ENCODE data around the gene RAB44.

The RAB44 gene

DNA sequence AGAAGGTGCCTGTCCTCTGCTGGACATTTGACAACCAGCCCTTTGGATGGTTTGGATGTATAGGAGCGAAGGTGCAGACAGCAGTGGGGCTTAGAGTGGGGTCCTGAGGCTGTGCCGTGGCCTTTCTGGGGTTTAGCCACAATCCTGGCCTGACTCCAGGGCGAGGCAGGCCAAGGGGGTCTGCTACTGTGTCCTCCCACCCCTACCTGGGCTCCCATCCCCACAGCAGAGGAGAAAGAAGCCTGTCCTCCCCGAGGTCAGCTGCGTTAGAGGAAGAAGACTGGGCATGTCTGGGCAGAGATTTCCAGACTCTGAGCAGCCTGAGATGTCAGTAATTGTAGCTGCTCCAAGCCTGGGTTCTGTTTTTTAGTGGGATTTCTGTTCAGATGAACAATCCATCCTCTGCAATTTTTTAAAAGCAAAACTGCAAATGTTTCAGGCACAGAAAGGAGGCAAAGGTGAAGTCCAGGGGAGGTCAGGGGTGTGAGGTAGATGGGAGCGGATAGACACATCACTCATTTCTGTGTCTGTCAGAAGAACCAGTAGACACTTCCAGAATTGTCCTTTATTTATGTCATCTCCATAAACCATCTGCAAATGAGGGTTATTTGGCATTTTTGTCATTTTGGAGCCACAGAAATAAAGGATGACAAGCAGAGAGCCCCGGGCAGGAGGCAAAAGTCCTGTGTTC is 20.4 kb upstream of the RAB44 start:
- peak overlapping the region; percentile 89 for H3K27ac ChIP-seq (ENCODE audit: low read depth, low read length)
- peaks cover 41% of the 10 kb centered on the region for H3K27me3 ChIP-seq (ENCODE audit: control insufficient read depth, low read length)
- H3K9me2 ChIP-seq (replicated peaks; ENCODE audit: control insufficient read depth, low read length), result no peaks in the 10 kb centered on the region
- H3K4me1 ChIP-seq (ENCODE audit: control insufficient read depth, low read length), result peaks cover 62% of the 10 kb centered on the region
- no peak overlapping the region for H3K4me3 ChIP-seq (ENCODE audit: low read length)
- H3K79me2 ChIP-seq (ENCODE audit: control insufficient read depth, low read length), result peaks cover 27% of the 10 kb centered on the region
- no peaks in the 10 kb centered on the region for H3K9me3 ChIP-seq (ENCODE audit: control insufficient read depth, insufficient read depth, low read length)
- TF ChIP-seq, protein P1, sequence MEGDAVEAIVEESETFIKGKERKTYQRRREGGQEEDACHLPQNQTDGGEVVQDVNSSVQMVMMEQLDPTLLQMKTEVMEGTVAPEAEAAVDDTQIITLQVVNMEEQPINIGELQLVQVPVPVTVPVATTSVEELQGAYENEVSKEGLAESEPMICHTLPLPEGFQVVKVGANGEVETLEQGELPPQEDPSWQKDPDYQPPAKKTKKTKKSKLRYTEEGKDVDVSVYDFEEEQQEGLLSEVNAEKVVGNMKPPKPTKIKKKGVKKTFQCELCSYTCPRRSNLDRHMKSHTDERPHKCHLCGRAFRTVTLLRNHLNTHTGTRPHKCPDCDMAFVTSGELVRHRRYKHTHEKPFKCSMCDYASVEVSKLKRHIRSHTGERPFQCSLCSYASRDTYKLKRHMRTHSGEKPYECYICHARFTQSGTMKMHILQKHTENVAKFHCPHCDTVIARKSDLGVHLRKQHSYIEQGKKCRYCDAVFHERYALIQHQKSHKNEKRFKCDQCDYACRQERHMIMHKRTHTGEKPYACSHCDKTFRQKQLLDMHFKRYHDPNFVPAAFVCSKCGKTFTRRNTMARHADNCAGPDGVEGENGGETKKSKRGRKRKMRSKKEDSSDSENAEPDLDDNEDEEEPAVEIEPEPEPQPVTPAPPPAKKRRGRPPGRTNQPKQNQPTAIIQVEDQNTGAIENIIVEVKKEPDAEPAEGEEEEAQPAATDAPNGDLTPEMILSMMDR (IDR thresholded peaks at IDR 0.05; ENCODE audit: low read depth, low read length, poor library complexity, severe bottlenecking), result no peak
- no peak for TF ChIP-seq EZH2phosphoT487 (IDR thresholded peaks at IDR 0.05; ENCODE audit: borderline replicate concordance, low read length)
- peaks cover 18% of the 10 kb centered on the region for H3K36me3 ChIP-seq (ENCODE audit: control insufficient read depth, low read length)
- peaks cover 23% of the 10 kb centered on the region for H3F3A ChIP-seq (ENCODE audit: control insufficient read depth, insufficient read depth)
- H4K20me1 ChIP-seq (ENCODE audit: control insufficient read depth, insufficient read depth, low read depth, low read length), result no peaks in the 10 kb centered on the region
- peak overlapping the region; percentile 96 for H3K4me2 ChIP-seq (ENCODE audit: low read length)

DNA sequence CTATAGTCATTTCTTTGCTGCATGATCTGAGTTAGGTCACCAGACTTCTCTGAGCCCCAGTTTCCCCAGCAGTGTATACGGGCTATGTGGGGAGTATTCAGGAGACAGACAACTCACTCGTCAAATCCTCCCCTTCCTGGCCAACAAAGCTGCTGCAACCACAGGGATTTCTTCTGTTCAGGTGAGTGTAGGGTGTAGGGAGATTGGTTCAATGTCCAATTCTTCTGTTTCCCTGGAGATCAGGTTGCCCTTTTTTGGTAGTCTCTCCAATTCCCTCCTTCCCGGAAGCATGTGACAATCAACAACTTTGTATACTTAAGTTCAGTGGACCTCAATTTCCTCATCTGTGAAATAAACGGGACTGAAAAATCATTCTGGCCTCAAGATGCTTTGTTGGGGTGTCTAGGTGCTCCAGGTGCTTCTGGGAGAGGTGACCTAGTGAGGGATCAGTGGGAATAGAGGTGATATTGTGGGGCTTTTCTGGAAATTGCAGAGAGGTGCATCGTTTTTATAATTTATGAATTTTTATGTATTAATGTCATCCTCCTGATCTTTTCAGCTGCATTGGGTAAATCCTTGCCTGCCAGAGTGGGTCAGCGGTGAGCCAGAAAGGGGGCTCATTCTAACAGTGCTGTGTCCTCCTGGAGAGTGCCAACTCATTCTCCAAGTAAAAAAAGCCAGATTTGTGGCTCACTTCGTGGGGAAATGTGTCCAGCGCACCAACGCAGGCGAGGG is 19.7 kb upstream of the RAB44 start:
- no peak for TF ChIP-seq EZH2phosphoT487 (IDR thresholded peaks at IDR 0.05; ENCODE audit: borderline replicate concordance, low read length)
- TF ChIP-seq, protein P1 (IDR thresholded peaks at IDR 0.05; ENCODE audit: low read depth, low read length, poor library complexity, severe bottlenecking), result no peak
- H3F3A ChIP-seq (ENCODE audit: control insufficient read depth, insufficient read depth), result peaks cover 23% of the 10 kb centered on the region
- peak overlapping the region; percentile 89 for H3K27ac ChIP-seq (ENCODE audit: low read depth, low read length)
- peaks cover 69% of the 10 kb centered on the region for H3K4me1 ChIP-seq (ENCODE audit: control insufficient read depth, low read length)
- H3K4me3 ChIP-seq (ENCODE audit: low read length), result peak overlapping the region; percentile 96
- H3K9me3 ChIP-seq (ENCODE audit: control insufficient read depth, insufficient read depth, low read length), result no peaks in the 10 kb centered on the region
- H3K79me2 ChIP-seq (ENCODE audit: control insufficient read depth, low read length), result peaks cover 34% of the 10 kb centered on the region
- peak overlapping the region; percentile 96 for H3K4me2 ChIP-seq (ENCODE audit: low read length)
- H4K20me1 ChIP-seq (ENCODE audit: control insufficient read depth, insufficient read depth, low read depth, low read length), result no peaks in the 10 kb centered on the region
- H3K27me3 ChIP-seq (ENCODE audit: control insufficient read depth, low read length), result peaks cover 41% of the 10 kb centered on the region
- no peaks in the 10 kb centered on the region for H3K9me2 ChIP-seq (replicated peaks; ENCODE audit: control insufficient read depth, low read length)
- peaks cover 18% of the 10 kb centered on the region for H3K36me3 ChIP-seq (ENCODE audit: control insufficient read depth, low read length)

DNA sequence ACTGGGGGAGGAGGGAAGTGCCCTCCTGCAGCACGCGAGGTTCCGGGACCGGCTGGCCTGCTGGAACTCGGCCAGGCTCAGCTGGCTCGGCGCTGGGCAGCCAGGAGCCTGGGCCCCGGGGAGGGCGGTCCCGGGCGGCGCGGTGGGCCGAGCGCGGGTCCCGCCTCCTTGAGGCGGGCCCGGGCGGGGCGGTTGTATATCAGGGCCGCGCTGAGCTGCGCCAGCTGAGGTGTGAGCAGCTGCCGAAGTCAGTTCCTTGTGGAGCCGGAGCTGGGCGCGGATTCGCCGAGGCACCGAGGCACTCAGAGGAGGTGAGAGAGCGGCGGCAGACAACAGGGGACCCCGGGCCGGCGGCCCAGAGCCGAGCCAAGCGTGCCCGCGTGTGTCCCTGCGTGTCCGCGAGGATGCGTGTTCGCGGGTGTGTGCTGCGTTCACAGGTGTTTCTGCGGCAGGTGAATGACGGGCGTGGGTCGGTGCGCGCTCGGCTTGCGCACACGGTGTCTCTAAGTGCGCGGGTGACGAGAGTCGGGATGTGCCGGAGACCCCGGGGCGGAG is 19.1 kb upstream of the RAB44 start, which contains the start of gene CDKN1A:
Gene CDKN1A, plus strand, starts transcription at position 227 of the 555 bp plus-strand sequence. CDS start 5,388 bp downstream, outside the sequence.
- peak within 1 kb of the TSS; percentile 89 for H3K27ac ChIP-seq (ENCODE audit: low read depth, low read length)
- H3F3A ChIP-seq (ENCODE audit: control insufficient read depth, insufficient read depth), result peaks cover 26% of the 10 kb centered on the region
- H3K36me3 ChIP-seq (ENCODE audit: control insufficient read depth, low read length), result peaks cover 24% of the 10 kb centered on the region
- H3K79me2 ChIP-seq (ENCODE audit: control insufficient read depth, low read length), result peaks cover 40% of the 10 kb centered on the region
- H3K9me2 ChIP-seq (replicated peaks; ENCODE audit: control insufficient read depth, low read length), result no peaks in the 10 kb centered on the region
- no peaks in the 10 kb centered on the region for H4K20me1 ChIP-seq (ENCODE audit: control insufficient read depth, insufficient read depth, low read depth, low read length)
- H3K4me1 ChIP-seq (ENCODE audit: control insufficient read depth, low read length), result peaks cover 76% of the 10 kb centered on the region
- TF ChIP-seq, protein P1 (IDR thresholded peaks at IDR 0.05; ENCODE audit: low read depth, low read length, poor library complexity, severe bottlenecking), result no peak
- TF ChIP-seq EZH2phosphoT487 (IDR thresholded peaks at IDR 0.05; ENCODE audit: borderline replicate concordance, low read length), result no peak
- no peaks in the 10 kb centered on the region for H3K9me3 ChIP-seq (ENCODE audit: control insufficient read depth, insufficient read depth, low read length)
- H3K27me3 ChIP-seq (ENCODE audit: control insufficient read depth, low read length), result peaks cover 41% of the 10 kb centered on the region
- H3K4me3 ChIP-seq (ENCODE audit: low read length), result peak within 1 kb of the TSS; percentile 96
- peak within 1 kb of the TSS; percentile 96 for H3K4me2 ChIP-seq (ENCODE audit: low read length)
